Body of pancreas (tissue), 4 donors: ENCODE data around the gene CYB5RL. TPM values are rescaled to one million over a fixed set of nuclear protein-coding genes. Genes with fewer than 3 reads are reported as not detected.

Experiments used
- ATAC-seq: fragments of 150-250 bp; one replicate; pipeline ENCODE4 v1.9.1; 2016
- DNase-seq, 4 donors: peaks; one replicate each; pipeline ENCODE4 v3.0.0-alpha.2; 2019
- H3K27ac ChIP-seq, 4 donors: fragments of 200-600 bp; sonication (generic); 1 replicate in 3 of 4; 2 replicates in 1 of 4; pipeline versions ENCODE4 v1.5.1 to v1.6.1; 2016 to 2019; ENCODE audit warnings: mild to moderate bottlenecking in 1 of 4, mixed read lengths in 1 of 4, moderate library complexity in 1 of 4
- H3K27me3 ChIP-seq, 2 donors: fragments of 200-600 bp; sonication (generic); one replicate each; pipeline ENCODE4 v1.6.0; 2016; ENCODE audit warnings: mild to moderate bottlenecking in 1 of 2
- H3K36me3 ChIP-seq, 2 donors: fragments of 200-600 bp; sonication (generic); replicated peaks in 1 of 2; 2 replicates each; pipeline ENCODE4 v1.5.1; 2016; ENCODE audit warnings: low read depth in 2 of 2; ENCODE audit not compliant: insufficient read depth in 1 of 2
- H3K4me1 ChIP-seq: fragments of 200-600 bp; sonication (generic); one replicate; pipeline ENCODE4 v1.6.0; 2016
- H3K4me3 ChIP-seq, 2 donors: fragments of 200-600 bp; sonication (generic); 1 replicate in 1 of 2; 2 replicates in 1 of 2; pipeline ENCODE4 v1.5.1; 2016 to 2019
- H3K9me3 ChIP-seq, 3 donors: fragments of 200-600 bp; sonication (generic); 1 replicate in 2 of 3; 2 replicates in 1 of 3; pipeline ENCODE4 v1.5.1; 2016
- POLR2A ChIP-seq, 3 donors: fragments of 450-650 bp; IDR thresholded peaks; one replicate each; pipeline ENCODE4 v1.6.1; 2016; ENCODE audit warnings: antibody characterized with exemption in 3 of 3, mild to moderate bottlenecking in 2 of 3
- WGBS, 2 donors: methylation state at CpG; one replicate each; pipeline ENCODE4 v1.1.5; 2017; 5-methylcytosine and 5-hydroxymethylcytosine counted together
- intact Hi-C: fragments of 100-400 bp; cut with DNase I; formaldehyde crosslinking; loops from one replicate; pipeline ENCODE4 v1.15.1; 2023
- total RNA-seq, 2 donors: library from RNA; depleted of rRNA; stranded (reverse); fragments of >200 nt; gene quantifications; one replicate each; pipeline ENCODE4 v1.1.0, GENCODE V29; 2016
- TF ChIP-seq, protein P1 (sequence below), 7 experiments: fragments of 450-650 bp in 4 of 7; fragments of 200-600 bp in 3 of 7; sonication (generic) in 3 of 7; IDR thresholded peaks; one replicate each; pipeline ENCODE4 v1.5.1; 2016 to 2019; ENCODE audit warnings: antibody characterized with exemption in 7 of 7

The CYB5RL gene
- total RNA-seq, 2 donors from 2014 or later: 6.5 to 13.2 TPM

DNA sequence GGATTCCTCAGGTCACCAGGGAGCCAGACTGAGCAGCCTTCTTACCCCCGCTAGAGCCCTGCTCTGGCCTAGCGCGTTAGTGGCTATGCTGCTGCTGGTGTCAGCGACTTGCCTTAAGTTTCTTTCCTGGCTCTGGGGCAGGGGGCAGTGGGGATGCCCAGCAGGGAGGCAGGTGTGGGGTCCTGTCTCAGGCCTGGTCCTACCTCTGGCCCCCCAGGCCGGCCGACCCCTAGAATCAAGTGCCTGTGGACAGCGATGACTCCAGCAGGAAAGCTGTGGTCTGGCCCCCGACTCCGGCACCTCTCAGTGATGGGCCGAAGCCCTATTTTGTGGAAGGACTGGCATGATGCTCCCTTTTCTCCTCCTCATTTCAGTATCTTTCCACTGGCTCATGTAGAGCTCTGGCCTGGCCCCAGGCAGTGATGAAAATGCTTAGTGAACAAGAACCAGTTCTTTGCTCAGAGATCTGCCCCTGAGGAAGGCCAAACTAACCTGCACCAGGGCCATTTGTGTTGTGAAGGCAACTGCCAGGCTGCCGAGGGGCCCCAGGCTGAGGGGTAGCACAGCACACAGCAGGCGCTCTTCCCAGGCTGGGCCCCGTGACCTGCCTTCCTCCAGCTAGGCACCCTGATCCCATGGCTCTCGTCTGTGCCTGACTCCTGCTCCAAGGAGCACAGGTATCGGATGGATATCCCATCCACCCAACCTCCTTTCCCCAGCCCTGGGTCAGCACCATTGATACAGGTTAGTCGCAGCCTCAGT lies 23.8 kb upstream of the CYB5RL start:
- H3K4me1 ChIP-seq: peaks cover 32% of the 10 kb centered on the region
- WGBS, 2 donors: 91 to 96% methylated on average over 13 to 16 of the region's 16 CpGs
- no peaks in the 10 kb centered on the region for H3K27me3 ChIP-seq
- H3K4me3 ChIP-seq: no peak overlapping the region
- H3K27ac ChIP-seq: no peak overlapping the region
- intact Hi-C loops: no loop called here
- H3K36me3 ChIP-seq: peaks cover 0 to 2% of the 10 kb centered on the region in 2 donors
- no peak for ATAC-seq
- no peak for DNase-seq
- no peaks in the 10 kb centered on the region for H3K9me3 ChIP-seq
- TF ChIP-seq, protein P1, sequence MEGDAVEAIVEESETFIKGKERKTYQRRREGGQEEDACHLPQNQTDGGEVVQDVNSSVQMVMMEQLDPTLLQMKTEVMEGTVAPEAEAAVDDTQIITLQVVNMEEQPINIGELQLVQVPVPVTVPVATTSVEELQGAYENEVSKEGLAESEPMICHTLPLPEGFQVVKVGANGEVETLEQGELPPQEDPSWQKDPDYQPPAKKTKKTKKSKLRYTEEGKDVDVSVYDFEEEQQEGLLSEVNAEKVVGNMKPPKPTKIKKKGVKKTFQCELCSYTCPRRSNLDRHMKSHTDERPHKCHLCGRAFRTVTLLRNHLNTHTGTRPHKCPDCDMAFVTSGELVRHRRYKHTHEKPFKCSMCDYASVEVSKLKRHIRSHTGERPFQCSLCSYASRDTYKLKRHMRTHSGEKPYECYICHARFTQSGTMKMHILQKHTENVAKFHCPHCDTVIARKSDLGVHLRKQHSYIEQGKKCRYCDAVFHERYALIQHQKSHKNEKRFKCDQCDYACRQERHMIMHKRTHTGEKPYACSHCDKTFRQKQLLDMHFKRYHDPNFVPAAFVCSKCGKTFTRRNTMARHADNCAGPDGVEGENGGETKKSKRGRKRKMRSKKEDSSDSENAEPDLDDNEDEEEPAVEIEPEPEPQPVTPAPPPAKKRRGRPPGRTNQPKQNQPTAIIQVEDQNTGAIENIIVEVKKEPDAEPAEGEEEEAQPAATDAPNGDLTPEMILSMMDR (IDR thresholded peaks at IDR 0.05): no peak
- TF ChIP-seq POLR2A (IDR thresholded peaks at IDR 0.05): no peak

DNA sequence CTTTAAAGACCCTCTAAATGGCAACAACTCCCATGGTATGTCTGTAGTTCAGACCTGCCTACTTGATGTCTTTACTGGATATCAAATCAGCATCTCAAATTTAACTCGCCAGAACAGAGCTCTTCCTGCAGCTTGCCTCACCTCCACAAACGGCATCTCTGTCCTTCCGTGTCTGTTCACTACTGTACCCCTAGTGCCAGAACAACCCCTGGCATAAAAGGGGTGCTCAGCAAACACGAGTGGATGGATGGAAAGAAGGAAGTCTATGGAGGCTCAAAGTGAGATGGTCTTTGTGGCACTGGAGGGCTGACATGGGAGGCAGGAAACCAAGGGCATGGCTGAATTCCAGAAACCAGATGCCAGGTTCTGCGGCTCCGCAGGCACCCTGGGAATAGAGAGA lies 22.9 kb upstream of the CYB5RL start:
- DNase-seq: no peak
- Histone ChIP-seq H3K27ac (no peak overlapping the region), H3K9me3 (no peaks in the 10 kb centered on the region), H3K4me3 (no peak overlapping the region), H3K4me1 (peaks cover 28% of the 10 kb centered on the region), H3K27me3 (no peaks in the 10 kb centered on the region), H3K36me3 (peaks cover 0 to 8% of the 10 kb centered on the region in 2 donors)
- intact Hi-C loops: no loop called here
- WGBS, 2 donors: 61 to 69% methylated on average over 6 of the region's 6 CpGs
- TF ChIP-seq, protein P1 (IDR thresholded peaks at IDR 0.05): no peak
- no peak for TF ChIP-seq POLR2A (IDR thresholded peaks at IDR 0.05)
- ATAC-seq: no peak

DNA sequence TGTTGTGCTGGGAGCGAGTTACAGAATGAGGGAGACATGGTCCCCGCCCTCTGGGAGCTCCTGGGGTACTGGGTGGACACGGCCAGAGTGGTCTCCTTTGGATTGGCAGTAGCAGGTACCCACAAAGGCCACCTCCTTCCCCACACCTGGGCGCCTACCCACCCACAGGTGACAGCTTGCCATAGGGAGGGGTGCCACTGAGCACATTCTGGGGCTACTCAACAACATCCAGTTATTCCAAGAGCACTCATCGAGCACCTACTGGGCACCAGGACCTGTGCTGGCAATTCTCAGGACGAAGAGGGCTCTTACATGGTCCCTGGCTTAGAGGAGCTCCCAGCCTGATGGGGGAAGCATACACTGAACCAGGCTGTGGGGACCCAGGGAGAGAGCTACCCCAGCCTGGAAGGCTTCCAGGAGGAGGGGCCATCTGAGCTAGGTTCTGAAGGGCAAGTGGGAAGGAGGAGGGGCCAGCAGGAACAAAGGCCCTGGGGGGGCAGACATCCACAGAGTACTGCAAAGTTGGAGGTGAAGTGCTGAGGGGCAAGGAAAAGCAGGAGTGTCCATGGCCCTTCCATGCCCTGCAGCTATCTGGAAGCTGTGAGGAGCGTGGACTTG lies 22.1 kb upstream of the CYB5RL start:
- intact Hi-C loops: no loop called here
- ATAC-seq: no peak

DNA sequence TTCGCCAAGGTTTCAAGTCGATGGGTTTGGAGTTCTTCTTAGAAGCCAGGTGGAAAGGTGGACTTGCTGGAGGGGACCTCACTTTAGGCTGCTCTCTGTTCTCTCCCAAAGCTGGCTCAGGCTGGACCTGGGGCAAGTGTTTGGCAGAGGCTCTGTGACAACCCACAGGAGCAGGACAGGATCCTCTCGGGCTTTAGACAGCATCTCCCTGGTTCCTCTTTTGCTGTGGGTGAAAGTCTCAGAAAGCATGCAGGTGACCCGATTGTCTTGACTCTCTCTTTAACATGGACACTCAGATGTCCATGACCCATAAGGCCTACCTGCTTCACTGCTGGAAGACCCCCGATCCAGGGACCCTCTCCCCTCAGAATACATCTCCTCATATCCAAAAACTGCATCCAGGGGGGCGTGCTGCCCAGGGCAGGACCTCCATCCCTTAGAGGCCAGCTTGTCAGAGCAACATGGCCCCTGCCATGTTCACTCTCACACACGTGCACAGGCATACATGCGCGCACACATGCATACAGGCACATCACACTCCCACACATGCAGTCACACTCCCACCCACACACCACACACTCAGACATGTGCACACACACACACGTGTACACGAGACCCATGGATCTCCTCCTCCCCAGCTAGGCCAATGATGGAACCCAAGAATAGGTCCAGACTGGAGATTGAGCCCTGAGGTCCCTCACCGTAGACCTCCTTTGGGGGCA lies 21.4 kb upstream of the CYB5RL start:
- peaks cover 20% of the 10 kb centered on the region for H3K4me1 ChIP-seq
- H3K9me3 ChIP-seq: no peaks in the 10 kb centered on the region
- H3K27ac ChIP-seq: peak overlapping the region in 1 of 4 donors; percentile 48
- H3K36me3 ChIP-seq: peaks cover 0 to 17% of the 10 kb centered on the region in 2 donors
- WGBS, 2 donors: 86 to 91% methylated on average over 11 to 12 of the region's 12 CpGs
- H3K4me3 ChIP-seq: no peak overlapping the region
- DNase-seq: no peak
- intact Hi-C loops: no loop called here
- H3K27me3 ChIP-seq: no peaks in the 10 kb centered on the region
- no peak for ATAC-seq
- no peak for TF ChIP-seq POLR2A (IDR thresholded peaks at IDR 0.05)
- TF ChIP-seq, protein P1 (IDR thresholded peaks at IDR 0.05): no peak

More for the DNA sequence above, 22.1 kb upstream of the CYB5RL start:
- WGBS, 2 donors: 90 to 97% methylated on average over 4 to 7 of the region's 7 CpGs
- TF ChIP-seq POLR2A (IDR thresholded peaks at IDR 0.05): no peak
- TF ChIP-seq, protein P1 (IDR thresholded peaks at IDR 0.05): no peak
- Histone ChIP-seq H3K4me3 (no peak overlapping the region), H3K9me3 (no peaks in the 10 kb centered on the region), H3K36me3 (peaks cover 0 to 13% of the 10 kb centered on the region in 2 donors), H3K27me3 (no peaks in the 10 kb centered on the region), H3K27ac (no peak overlapping the region), H3K4me1 (peaks cover 21% of the 10 kb centered on the region)
- no peak for DNase-seq
